A673 (cell line): Measurements from ENCODE around the gene FARP1.

ENCODE experiments used
- EZH2 ChIP-seq: fragments of 200-600 bp; sonication (generic); IDR thresholded peaks from 2 replicates; pipeline ENCODE4 v1.6.1; 2017; ENCODE audit warnings: borderline replicate concordance, low read depth, mild to moderate bottlenecking, mixed read lengths, antibody characterized with exemption, low read length; ENCODE audit not compliant: poor library complexity, severe bottlenecking
- TF ChIP-seq, protein P1 (sequence below): fragments of 300-800, 200-600 bp; sonication (generic); conservative IDR thresholded peaks from 2 replicates; pipeline ENCODE4 v1.5.1; 2017; ENCODE audit warnings: low read depth, mild to moderate bottlenecking, antibody characterized with exemption, low read length, moderate library complexity, mixed read lengths

DNA sequence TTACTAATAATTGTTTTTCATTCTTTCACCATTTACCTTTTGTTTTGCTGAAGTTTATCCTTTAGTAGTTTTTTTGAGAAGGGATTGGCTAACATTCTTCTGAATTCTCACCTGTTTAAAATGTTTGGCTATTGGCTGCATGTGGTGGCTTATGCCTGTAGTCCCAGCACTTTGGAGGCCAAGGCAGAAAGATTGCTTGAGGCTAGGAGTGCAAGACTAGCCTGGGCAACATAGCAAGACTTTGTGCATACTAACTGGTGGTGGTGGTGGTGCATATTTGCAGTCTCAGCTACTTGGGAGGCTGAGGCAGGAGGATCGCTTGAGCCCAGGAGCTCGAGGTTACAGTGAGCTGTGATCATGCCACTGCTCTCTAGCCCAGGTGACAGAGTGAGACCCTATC, 61.7 kb downstream of the FARP1 start:
- TF ChIP-seq, protein P1, sequence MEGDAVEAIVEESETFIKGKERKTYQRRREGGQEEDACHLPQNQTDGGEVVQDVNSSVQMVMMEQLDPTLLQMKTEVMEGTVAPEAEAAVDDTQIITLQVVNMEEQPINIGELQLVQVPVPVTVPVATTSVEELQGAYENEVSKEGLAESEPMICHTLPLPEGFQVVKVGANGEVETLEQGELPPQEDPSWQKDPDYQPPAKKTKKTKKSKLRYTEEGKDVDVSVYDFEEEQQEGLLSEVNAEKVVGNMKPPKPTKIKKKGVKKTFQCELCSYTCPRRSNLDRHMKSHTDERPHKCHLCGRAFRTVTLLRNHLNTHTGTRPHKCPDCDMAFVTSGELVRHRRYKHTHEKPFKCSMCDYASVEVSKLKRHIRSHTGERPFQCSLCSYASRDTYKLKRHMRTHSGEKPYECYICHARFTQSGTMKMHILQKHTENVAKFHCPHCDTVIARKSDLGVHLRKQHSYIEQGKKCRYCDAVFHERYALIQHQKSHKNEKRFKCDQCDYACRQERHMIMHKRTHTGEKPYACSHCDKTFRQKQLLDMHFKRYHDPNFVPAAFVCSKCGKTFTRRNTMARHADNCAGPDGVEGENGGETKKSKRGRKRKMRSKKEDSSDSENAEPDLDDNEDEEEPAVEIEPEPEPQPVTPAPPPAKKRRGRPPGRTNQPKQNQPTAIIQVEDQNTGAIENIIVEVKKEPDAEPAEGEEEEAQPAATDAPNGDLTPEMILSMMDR: no peak
- no peak for TF ChIP-seq EZH2
